Muscle layer of colon (tissue), 2 donors: ENCODE data around the gene ADAP2.

ENCODE experiments used
- H3K27ac ChIP-seq: one replicate; pipeline ENCODE4 v1.7.0; 2013; ENCODE audit warnings: low read depth, mild to moderate bottlenecking, low read length, moderate library complexity
- H3K27me3 ChIP-seq, 2 donors: one replicate each; pipeline ENCODE4 v1.7.0; 2013; ENCODE audit warnings: low read length in 2 of 2, mild to moderate bottlenecking in 2 of 2; ENCODE audit not compliant: insufficient read depth in 2 of 2, control insufficient read depth in 1 of 2
- H3K36me3 ChIP-seq: one replicate; pipeline ENCODE4 v1.7.0; 2013; ENCODE audit warnings: mild to moderate bottlenecking, low read length; ENCODE audit not compliant: insufficient read depth
- H3K4me1 ChIP-seq: one replicate; pipeline ENCODE4 v1.7.0; 2013; ENCODE audit warnings: mild to moderate bottlenecking, low read length; ENCODE audit not compliant: insufficient read depth
- H3K4me3 ChIP-seq, 2 donors: one replicate each; pipeline ENCODE4 v1.7.0; 2013; ENCODE audit warnings: low read length in 2 of 2, low read depth in 1 of 2, mild to moderate bottlenecking in 1 of 2, moderate library complexity in 1 of 2
- H3K9ac ChIP-seq: one replicate; pipeline ENCODE4 v1.7.0; 2013; ENCODE audit warnings: low read length
- H3K9me3 ChIP-seq: one replicate; pipeline ENCODE4 v1.7.0; 2013; ENCODE audit warnings: mild to moderate bottlenecking, low read length
- donor health status: abdominal sarcoma.
- donor health status: Adenocarcinoma of cecum.

The ADAP2 gene

DNA sequence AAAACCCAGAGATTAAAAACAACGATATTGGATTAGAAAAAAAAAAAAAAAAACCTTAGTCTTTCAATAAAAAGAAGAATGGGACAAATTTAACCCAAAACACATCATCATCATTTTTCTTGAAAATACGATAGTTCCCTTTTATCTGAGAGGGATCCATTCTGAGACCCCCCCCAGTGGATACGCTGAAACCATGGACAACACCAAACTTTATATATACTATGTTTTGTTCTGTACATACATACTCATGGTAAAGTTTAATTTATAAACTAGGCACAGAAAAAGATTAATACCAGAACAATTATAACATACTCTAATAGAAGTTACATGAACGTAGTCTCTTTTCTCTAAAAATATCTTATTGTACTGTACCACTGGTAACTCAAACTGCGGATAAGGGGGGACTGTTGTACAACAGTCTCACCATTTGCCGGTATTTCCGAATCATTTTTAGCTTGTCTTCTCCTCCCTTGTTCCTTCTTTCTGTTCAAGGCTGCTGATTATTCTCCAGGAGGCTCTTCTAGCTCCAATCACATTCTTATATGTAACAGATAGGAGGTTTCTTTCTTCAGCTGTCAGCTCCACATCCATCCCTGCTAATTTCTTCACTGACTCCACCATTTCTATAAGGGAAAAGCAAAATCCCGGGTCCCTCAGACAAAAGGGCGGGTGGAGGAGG is 86.1 kb downstream of the ADAP2 start:
- peak overlapping the region; percentile 75 to 91 for H3K4me3 ChIP-seq
- no peaks in the 10 kb centered on the region for H3K4me1 ChIP-seq
- peak overlapping the region; percentile 85 for H3K27ac ChIP-seq
- no peaks in the 10 kb centered on the region for H3K27me3 ChIP-seq
- H3K36me3 ChIP-seq, result no peaks in the 10 kb centered on the region
- H3K9ac ChIP-seq, result no peak overlapping the region
- H3K9me3 ChIP-seq, result no peaks in the 10 kb centered on the region

DNA sequence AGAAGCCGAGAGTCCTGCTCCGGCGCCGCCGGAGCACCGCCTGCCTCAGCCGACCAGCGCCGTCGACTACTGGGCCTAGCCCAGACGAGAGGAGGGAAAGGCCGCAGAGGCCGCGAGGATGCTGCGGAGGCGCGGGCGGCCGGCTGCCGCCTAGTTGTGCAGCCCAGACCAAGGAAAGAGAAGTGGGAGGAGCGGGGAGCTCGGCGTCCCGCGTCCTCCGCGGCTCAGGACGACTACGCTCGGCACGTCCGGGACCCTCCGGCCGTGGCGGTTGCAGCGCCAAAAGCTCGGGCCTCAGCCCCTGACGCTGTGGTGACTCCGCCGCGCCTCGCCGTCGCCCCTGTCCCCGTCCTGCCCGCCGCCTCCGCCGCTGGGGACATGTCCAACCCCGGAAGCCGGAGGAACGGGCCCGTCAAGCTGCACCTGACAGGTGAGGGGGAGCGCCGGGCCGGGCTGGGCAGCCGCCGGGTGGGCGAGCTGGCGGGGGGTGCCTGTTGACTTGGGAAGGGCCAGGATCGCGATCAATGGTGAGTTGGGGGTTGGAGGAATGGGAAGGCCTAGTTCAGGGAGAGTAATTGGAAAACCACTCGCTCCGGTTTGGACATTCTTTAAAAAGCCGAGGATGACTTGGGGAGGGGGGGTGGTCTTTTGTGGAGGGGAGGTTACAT is 86.8 kb downstream of the ADAP2 start:
- H3K27ac ChIP-seq, result peak overlapping the region; percentile 85
- H3K36me3 ChIP-seq, result no peaks in the 10 kb centered on the region
- no peaks in the 10 kb centered on the region for H3K9me3 ChIP-seq
- no peaks in the 10 kb centered on the region for H3K27me3 ChIP-seq
- H3K9ac ChIP-seq, result peak overlapping the region; percentile 78
- H3K4me1 ChIP-seq, result no peaks in the 10 kb centered on the region
- peak overlapping the region; percentile 75 to 91 for H3K4me3 ChIP-seq
